ENCODE data around the gene C5orf24.
"Not testable (repeated sequence)": the region's sequence is repeated elsewhere in the genome, so short reads cannot be mapped to it uniquely, and the experiment has no call there.

Gene C5orf24
- total RNA-seq, result 35.9 to 46.1 reads per million in 2 donors

DNA sequence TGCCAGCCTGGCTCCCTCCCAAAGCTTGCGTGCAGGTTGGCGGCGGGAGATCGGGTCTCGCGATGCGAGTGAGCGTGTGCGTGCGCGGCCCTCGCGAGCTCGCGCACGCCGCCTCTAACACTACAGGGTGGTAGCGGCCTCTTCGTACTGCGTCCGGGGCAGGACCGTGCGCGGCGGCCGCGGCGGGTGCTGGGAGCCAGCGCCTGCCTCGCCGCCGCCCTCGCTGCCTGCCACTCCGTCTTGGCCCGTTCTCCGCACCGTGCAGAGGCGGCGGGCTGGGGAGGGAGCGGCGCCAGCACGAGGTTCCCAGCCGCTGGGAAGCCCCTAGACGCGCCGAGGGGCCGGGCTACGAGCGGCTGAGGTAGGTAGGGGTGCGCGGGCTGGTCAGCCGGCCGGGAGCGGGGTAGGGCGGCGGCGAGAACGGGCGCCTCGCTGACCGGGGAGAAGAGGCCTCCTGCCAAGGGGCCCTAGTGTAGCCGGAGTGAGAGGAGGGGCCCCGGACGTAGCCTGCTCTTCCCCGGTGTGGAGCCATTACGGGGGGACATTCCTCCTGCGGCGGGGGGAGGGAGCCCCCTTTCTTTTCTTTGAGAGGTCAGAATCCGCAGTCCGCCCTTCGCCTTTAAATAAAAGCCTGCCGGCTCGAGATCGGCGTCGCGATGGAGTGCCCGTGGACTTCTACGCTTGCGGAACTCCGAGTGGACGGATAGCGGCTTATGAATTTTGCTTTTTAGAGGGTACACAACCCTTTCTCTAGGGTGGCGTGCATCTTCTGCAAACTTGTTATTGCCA, at the start of gene C5orf24:
TSS of gene C5orf24 (plus strand) at position 117 of the 789 bp plus-strand sequence. CDS start 8,933 bp downstream, outside the sequence.
- peak; percentile 87 for DNase-seq

DNA sequence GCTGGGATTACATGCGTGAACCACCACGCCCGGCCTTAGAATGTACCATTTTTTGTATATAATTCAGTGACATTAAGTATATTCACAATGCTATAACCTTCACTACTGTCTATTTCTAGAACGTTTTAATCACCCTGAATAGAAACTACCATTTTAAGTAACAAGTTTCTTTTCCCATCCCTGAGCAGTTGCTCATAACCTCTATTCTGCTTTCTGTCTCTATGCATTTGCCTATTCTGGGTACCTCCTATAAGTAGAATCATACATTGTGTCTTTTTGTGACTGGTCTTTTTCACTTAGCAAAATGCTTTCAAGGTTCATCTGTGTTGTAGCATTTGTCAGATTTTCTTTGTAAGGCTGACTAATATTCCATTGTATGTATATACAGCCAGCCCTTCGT, 47.3 kb upstream of the C5orf24 start:
- DNase-seq, result no peak

DNA sequence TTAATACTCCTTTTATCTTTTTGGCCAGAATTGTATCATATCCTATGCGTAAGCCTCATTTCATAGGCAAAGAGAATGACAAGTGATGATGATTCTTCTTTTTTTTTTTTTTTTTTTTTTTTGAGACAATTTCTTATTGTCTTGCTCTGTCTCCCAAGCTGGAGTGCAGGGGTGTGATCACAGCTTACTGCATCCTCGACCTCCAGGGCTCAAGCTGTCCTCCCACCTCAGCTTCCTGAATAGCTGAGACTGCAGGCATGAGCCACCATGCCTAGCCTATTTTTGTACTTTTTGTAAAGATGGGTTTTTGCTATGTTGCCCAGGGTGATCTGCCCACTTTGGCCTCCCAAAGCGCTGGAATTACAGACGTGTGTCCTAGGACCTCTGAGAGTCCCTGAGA, 41.9 kb upstream of the C5orf24 start:
- DNase-seq, result no peak

DNA sequence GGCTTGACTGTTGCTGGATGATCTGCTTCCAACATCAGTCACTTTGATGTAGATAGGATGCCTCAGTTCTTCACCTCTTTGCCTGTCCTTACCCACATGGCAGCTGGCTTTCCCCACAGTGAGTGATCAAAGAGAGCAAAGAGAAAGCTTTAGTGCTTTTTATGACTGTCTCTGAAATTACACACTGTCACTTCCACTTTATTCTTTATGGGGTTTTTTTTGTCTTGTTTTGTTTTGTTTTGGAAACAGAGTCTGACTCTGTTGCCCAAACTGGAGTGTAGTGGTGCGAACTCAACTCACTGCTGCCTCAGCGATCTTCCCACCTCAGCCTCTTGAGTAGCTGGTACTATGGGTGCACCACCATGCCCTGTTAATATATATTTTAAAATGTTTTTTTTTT, 32.4 kb upstream of the C5orf24 start:
- DNase-seq, result no peak

DNA sequence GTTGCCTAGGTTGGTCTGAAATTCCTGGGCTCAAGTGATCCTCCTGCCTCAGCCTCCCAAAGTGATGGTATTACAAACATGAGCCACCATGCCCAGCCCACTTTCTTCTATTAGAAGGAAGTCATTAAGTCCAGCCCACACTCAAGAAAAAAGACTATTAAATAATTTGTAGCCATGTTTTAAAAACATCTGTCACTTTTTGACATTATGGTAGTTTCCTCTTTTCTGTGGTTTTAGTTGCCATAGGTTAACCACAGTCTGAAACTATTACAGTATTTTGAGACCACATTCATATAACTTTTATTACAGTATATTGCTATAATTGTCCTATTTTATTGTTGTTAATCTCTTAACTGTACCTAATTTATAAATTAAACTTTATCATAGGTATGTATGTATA, 31.9 kb upstream of the C5orf24 start:
- no peak for DNase-seq

DNA sequence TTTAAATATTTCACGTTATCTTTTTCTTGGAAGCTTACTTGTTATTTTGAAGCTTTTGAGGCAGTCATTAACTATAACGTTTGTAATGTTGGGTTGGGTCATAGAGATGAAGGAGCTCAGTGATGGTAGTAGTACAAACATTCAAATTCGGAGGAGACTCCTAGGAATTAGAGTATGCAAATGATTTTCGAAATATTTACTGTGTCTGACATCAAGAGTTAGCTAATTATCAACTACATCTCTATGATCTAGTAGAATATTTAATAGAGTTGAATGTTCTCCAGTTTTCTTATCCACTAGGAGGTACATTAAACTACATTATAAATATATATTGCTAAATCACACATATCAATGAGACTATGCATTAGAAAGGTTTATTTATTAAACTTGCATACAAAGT, 28.8 kb upstream of the C5orf24 start:
- DNase-seq, result no peak

DNA sequence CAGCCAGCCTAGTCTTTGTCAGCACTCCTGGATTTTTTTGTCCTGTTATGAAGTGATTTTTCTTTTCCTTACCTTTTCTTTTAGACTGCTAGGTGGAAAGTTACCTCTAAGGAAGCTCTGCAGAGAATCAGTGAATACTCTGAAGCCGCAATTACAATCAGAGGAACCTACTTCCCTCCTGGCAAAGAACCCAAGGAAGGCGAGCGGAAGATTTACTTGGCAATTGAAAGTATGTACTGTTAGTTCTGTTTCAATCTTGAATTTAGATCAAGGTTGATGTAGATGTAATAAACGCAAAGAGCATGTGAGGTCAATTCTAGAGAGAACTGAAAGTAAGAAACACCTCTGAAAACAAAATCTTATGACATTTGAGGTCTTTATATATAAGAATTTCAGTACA, 27.0 kb upstream of the C5orf24 start:
- DNase-seq, result no peak

DNA sequence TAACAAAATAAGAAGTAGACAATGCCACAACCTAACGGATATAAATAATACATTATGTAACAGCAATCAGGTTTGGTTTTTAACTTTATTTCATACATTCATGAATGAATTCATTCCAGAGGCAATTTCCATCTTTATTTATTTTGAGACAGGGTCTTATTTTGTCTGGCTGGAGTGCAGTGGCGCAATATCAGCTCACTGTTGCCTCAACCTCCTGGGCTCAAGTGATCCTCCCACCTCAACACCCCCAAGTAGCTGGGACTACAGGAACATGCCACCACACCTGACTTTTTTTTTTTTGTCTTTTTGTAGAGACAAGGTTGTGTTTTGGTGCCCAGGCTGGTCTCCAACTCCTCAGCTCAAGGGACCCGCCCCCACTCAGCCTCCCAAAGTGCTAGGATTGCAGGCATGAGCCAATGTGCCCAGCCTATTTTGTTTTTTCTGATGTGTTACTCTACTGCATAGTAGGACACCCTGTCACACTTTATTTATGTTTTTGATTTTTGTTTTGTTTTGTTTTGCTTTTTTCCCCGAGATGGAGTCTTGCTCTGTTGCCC, 26.3 kb upstream of the C5orf24 start:
- no peak for DNase-seq

DNA sequence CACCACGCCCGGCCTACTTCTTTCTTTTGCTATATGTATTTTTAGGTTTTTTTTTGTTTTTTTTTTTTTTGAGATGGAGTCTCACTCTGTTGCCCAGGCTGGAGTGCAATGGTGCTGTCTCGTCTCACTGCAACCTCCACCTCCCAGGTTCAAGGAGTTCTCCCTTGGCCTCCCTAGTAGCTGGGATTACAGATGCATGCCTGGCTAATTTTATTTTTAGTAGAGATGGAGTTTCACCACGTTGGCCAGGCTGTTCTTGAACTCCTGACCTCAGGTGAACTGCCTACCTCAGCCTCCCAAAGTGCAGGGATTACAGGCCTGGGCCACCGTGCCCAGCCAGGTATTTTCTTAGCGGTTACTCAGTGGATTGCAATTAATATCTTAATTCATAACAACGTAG, 23.9 kb upstream of the C5orf24 start:
- DNase-seq, result no peak

DNA sequence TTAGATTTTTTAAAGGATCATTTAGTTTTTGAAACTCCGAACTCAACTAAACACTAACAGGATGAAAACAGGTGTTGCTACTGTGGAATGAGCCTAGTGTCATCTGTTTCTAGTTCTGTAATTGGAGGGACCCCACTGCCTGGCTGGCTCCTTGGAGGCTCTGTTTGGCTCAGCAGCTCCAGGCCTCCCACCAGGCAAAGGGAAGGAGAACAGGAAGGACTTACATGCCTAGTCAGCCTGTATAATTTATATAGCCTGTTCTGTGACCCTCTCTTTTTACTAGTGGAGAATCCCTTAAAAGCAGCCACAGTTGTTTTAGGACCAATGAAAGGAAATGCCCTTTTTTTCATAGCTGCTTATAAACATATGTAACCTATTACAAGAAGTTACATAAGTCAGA, 21.1 kb upstream of the C5orf24 start:
- no peak for DNase-seq

DNA sequence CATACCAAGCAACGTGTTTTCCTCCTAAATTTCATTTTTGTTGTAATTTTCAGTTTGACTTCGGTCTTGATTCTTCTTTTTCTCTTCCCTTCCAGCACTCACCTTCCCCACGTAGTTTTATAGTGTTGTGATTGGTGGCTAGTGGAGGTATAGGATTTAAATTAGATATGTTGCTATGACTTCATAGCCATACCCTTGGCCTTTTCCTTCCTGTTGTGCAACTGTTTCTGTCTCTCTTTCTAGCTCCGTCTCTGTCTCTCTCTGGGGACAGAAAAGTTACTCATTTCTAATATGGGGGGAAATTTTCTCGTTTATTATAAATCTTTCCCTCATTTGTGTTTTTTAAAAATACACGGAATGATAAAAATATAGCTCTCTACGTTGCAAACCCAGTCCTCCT, 20.6 kb upstream of the C5orf24 start:
- no peak for DNase-seq

DNA sequence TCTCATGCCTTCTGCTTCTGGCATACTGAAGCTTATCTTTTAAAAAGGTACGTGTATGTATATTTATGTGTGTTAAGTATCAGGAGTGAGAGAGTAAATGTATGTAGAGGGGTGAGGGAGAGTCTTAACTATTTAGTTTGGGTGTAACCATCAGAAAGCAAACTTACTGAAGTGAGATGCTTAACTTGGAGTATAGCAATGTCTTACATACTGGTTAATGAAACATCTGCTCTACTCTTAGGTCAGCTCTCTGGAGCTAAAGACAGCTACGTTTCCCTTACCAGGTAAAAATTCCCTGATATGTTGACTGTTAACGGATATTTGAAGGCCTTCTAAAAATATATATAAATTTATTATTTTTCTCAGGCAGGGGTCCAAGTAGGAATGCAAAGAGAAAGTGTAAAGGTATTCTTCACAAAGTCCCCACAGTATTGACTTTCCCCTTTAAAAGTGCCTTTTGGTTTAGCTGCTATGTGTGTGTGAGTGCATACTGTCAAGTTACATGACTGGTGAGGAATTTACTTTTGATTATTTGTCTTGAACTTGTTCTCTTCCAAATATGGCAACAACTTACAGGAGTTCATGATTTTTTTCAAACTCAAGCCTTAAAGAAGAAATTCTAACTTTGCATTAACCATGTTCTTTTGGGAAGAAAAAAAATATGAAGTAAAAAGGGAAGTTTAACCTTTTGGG, 12.3 kb upstream of the C5orf24 start:
- no peak for DNase-seq

DNA sequence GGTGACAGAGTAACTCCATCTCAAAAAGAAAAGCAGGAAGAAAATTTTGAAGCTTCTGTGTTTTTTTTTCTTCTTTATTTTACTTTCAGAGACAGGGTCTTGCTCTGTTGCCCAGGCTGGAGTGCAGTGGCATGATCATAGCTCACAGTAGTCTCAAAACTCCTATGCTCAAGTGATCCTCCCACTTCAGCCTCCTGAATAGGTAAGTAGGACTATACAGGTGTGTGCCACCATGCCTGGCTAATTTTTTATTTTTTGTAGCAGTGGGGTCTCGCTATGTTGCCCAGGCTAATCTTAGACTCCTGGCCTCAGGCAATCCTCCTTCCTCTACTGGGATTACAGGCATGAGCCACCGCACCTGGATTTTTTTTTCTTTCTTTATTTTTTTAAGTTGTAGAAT, 10.1 kb upstream of the C5orf24 start:
- DNase-seq, result no peak

DNA sequence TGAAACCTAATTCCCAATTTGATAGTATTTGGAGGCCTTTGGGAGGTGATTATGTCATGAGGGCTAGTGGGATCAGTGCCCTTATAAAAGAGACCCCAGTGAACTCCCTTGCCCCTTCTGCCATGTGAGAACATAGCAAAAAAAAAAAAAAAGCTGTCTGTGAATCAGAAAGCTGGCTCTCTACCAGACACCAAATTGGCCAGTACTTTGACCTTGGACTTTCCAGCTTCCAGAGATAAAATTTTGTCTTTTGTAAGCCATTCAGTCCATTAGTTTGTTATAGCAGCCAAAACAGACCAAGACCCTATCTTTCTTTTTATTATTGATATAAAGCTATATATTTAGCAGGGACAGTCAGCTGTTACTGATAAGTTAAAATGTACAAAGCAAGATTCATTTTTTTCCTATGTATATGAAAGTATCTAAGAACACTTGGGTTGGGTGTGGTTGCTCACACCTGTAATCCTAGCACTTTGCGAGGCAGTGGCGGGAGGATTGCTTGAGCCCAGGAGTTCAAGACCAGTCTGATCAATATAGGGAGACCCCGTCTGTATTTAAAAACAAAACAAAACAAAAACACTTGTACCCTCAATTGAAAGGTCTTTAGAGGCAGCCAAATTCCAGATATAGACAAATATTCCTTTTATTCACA, 8.1 kb upstream of the C5orf24 start:
- DNase-seq, result no peak

DNA sequence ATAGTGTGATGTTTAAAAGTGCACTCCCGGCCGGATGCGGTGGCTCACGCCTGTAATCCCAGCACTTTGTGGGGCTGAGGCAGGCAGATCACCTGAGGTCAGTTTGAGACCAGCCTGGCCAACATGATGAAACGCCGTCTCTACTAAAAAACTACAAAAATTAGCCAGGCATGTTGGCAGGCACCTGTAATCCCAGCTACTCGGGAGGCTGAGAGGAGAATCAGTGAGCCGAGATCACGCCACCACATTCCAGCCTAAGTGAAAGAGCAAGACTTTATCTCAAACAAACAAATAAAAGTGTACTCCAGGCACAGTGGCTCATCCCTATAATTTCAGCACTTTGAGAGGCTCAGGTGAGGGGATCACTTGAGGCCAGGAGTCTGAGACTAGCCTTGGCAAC, 7.4 kb upstream of the C5orf24 start:
- not testable (repeated sequence) for DNase-seq

DNA sequence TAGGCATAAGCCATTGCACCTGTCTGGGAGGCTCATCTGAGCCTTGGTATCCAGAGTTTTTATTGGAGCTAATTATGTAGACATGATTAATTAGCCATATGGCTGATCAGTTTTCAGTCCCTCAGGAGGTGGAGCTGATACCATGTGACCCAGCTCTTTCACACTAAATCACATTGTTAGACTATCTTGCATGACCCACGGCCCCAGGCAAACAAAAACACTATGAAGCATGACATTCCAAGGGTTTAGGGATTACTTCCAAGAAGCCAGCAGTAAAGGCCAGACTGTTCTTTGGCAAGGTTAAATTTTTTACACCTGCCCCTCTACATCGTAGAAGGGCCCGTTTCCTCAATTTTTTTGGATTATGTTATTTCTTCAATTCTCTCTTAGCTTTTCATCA, 5.0 kb upstream of the C5orf24 start:
- DNase-seq, result no peak

DNA sequence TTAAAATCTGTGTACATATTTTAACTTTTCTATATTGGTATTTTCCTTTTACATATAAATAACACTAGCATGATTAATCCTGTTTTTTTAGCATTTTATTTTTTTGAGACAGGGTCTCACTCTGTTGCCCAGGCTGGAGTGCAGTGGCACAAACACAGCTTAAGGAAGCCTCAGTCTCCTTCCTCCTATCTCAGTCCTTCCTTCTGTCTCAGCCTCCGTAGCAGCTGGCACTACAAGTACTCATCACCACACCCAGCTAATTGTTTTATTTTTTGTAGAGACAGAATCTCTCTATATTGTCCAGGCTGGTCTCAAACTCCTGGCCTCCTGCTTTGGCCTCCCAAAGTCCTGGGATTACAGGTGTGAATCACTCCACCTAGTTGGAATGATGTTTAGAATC, 1.5 kb upstream of the C5orf24 start:
- no peak for DNase-seq

DNA sequence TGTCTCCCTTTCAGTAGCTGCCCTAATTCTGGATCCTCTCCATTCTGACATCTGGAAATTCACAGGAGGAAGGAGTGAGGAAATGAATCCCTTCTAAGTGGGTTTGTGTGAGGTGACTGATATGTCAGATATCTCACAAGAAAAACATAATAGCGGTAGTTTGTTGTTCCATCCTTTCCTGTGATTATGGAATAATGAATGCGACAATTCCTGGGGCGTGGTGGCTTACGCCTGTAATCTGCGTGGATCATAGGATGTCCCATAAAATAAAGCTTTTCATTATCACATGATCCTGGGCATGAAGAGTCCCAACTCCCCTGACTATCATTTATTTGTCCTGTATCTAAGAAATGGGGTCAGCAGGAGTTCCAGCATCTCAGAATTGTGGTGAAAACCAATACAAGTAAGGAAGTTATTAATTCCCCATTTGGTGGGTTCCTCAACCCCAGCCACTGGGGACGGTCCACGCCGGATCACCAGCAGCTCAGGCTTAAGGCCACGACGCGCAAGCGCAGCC, 375 bp upstream of the C5orf24 start:
- DNase-seq, result no peak

DNA sequence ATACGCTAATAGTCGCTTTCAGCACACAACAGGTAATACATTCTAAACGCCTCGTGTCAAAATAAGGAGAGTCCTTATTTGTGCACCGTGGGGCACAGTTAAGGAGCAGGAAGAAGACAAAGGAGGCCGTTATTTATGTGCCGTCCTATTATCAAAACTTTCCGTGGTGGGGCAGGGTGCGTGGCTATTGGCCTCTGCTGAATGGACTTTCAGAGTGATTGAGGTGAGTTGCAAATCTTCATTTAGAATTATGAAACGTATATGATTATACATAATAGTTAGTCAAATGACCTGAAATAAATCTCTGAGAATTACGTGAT, 833 bp downstream of the C5orf24 start:
- no peak for DNase-seq

DNA sequence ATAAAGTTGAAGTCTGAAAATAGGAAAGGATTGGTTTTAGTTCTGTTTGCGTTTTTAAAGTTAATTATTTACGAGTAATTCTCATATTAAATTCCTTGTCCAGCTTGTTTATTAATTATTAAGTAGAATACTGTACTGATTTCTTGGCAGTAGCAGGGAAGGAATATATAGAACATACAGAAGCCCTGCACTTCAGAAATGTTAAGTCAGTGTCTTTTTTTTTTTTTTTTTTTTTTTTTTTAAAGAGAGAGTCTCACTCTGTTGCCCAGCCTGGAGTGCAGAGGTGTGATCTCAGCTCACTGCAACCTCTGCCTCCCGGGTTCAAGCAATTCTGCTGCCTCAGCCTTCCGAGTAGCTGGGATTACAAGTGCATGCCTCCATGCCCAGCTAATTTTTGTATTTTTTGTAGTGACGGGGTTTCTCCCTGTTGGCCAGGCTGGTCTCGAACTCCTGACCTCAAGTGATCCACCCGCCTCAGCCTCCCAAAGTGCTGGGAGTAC, 3.7 kb downstream of the C5orf24 start:
- DNase-seq, result not testable (repeated sequence)

DNA sequence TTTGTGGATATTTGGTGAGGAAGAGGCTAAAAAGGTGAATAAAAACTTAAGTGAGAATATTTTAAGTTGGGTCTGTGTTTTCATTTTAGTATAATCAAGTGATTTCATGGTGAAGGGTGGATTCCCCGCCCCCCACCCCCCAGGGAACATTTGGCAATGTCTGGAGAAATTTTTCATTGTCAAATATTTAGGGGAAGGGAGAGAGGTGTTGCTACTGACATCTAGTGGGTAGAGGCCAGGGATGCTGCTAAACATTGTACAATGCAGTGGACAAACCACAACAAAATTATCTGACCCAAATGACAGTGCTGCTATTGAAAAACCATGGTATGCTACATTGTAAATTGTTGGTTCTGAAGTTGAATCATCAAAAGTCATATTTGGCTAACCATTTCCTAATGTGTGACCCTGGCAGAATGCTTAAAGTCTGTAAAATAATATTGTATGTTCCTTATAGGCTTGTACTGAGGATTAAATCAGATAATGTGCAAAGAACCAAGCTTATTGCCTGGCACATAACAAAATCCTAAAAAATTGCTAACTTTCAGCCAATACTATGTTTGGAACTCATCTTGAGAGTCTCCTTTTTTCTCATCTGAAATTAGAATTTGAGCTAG, 5.6 kb downstream of the C5orf24 start:
- DNase-seq, result no peak

DNA sequence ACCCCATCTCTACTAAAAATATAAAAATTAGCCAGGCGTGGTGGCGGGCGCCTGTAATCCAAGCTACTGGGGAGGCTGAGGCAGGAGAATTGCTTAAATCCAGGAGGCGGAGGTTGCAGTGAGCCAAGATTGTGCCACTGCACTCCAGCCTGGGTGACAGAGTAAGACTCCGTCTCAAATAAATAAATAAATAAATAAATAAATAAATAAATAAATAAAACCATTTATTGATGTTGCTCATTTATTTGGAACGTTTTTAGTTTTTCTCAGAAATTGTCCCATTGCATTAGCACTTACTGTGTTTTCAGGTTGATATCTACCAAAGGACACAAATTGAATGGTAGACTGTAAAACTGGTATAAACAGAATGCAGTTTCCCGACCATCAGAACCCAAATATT, 10.7 kb downstream of the C5orf24 start:
- DNase-seq, result not testable (repeated sequence)

DNA sequence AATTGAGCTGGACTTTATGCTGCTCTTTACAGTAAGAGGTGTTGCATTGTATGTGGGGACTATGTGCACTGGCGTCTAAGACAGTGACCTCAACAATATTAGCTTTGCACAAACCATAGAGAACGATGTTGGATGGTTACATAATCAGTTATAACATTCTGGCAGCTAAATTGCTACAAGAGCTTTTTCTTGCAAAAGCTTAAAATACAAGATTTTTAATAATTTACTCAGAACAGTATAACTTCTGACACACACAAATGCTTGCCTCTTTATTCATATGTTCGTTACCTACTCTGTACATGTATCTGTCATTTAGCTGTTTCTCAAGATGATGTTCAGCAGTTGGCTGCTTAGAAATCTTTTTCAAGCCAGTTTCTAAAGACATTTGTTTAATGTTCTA, 11.6 kb downstream of the C5orf24 start:
- DNase-seq, result no peak
